ENCODE data around the gene GDA.

GRCh38 chr9:72165326-72165725, 16.1 kb downstream of the GDA start:
- no peak for TF ChIP-seq CTCF (IDR thresholded peaks at IDR 0.05)
- no peak for TF ChIP-seq POLR2A (IDR thresholded peaks at IDR 0.05)

Measured in body of pancreas (tissue), 4 donors.